NCI-H1417 treated with DMSO at 0.1 percent for 48 hours (cell line): ENCODE results near the gene ZNF189.
A peak's percentile ranks its signal among the peaks of the same experiment; 100 is the strongest.

Experiments
- DNase-seq: peaks from one replicate; lab custom pipeline; 2025; lab: John Stamatoyannopoulos, UW

ZNF189 gene

DNA sequence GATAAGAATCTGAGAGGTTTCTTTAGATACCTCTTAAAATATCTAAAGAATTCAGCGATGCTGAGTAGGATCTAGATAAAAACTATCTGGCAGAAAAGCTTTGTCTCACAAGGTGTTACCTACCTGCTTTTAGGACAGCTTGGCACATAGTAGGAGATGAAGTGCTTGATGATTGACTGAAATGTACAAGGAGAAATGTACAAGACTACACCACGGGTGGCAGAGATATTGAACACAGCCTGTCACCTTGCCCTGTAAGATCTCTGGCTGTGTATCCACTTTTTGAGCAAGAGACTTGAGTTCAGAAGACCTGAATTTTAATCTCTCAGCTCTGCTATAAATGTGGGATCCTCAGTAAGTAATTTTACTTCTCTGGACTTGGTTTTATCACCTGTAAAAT is 21.2 kb downstream of the ZNF189 start:
- DNase-seq: no peak

DNA sequence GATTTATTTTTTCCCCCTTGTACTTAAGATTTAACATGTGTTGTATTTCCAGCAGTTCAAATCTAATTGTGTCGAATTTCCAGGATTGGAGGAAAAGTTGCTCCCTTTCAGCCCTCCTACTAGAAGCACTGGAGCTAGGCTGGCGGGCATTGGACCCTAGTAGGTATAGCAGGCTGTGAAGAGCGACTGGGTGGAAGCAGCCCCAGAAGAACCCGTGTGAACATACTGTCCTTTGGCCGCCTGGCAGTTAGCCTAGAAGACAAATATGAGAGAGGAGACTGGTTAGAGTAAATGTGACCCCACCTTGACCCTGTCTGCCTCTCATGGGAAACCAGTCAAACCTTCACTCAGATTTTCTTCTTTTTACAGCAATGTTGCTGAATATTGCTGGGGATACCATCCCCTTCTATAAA is 23.0 kb downstream of the ZNF189 start:
- no peak for DNase-seq

DNA sequence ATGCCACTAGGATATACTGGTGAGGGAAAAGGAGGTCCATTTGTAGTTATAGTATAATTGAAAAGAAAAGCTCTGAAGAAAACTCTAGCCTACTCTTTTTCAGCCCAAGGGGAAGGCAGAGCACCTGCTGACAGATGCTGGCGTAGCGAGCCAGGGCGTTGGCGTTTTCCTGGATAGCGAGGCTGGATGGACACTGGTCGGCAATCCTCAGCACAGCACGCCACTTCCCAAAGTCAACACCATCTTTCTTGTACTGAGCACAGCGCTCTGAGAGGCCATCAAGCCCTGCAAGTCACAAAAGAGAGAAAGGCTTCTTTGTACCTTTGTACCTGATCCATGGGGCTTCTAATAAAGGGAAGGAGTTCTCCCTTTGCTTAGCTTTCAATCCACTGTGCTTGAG is 28.7 kb downstream of the ZNF189 start:
- DNase-seq: no peak

DNA sequence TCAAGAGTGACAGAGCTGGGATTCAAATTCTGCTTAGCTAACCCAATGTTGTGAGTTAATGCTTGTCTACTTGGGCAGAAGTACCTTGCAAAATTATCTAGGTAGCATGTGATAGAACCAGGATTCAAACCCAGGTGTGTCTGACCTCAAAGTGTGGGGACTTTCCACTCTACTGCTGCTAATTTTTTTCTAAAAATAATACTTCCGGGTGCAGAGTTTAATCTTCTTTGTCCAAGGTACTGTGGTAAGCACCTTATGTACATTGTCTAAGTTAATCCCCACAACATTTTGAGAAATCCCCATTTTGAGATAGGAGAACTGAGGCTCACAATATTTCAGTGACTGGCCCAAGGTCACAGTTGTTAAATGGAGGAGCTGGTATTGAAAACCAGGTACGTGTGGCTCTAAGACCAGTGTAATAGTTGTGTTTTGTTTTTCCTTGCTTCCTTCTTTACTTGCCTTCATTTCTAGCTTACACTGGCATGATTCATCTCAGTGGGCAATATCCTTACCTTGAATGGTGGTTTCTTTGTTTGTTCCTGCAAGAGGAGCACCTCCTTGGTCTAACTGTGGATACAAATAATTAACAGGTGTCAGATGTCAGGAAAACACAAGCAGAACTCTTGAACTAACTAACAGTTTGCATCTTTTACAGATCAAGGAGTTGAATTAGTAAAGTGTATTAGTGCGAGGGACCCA is 29.5 kb downstream of the ZNF189 start:
- DNase-seq: no peak

DNA sequence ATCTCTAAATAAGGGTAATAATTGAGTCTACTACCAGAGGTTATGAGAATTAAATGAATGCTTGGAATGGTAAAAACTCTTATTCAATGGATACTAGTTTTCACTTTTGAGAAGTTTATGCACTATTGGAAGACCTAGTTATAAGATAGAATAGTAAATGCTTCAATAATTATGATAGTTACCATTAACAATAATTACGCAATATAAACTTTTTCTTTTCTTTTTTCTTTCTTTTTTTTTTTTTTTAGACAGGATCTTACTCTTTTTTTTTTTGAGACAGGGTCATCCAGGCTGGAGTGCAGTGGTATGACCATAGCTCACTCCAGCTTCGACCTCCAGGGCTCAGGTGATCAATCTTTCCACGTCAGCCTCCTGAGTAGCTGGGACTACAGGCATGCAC is 30.3 kb downstream of the ZNF189 start:
- DNase-seq: no peak

DNA sequence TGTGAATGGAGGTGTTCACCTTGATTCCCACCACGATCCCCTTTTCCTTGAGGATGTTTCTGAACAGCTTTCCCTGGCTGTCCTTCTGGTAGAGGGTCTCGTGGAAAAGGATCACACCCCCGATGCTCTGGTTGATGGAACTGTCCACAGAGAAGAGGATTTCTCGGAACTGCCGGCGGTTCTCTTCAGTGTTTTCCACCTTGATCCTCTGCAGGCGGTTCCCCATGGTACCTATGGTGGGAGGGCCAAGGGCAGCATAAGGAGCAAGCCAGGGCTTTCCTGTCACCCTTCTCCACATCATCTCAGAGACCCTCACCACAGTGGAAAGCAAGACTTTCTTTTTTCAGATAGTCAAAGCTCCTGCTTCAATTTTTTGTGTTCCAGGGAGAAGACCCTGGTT is 31.1 kb downstream of the ZNF189 start:
- DNase-seq: no peak

DNA sequence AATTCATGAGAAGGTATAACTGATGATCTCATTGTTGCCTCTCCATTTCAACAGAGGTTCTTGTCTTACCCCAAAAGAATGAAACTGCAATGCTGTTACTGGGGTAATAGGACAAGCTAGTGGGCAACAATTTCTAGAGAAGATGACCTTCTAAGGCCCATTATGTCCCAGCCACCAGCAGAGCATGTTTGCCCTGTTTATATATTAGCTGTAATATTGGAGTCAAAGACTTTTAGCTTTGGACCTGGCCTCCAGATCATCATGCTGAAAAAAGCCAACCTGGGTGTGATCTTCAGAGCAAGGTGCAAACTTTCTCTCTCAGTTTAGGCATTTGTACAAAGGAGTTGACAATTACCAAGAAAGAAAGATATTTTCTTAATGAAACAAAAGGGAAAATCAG is 33.5 kb downstream of the ZNF189 start:
- no peak for DNase-seq

DNA sequence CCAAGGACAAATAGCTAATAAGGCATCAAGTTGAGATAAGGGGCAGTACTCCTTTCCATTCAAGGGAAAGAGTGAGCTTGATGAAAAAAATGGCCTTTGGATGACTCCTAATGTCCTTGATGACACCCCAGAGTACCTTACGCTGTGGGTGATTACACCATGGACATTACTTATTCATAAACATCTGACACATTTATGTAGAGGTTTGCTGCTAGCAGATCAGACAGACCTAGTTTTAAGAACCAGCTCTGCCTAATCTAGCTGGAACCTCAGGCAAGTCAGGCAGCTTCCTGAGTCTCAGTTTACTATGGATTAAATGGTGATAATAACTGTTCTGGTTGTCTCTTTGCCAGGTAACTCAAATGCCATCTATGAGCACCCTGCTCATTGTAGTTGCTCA is 34.1 kb downstream of the ZNF189 start:
- no peak for DNase-seq

DNA sequence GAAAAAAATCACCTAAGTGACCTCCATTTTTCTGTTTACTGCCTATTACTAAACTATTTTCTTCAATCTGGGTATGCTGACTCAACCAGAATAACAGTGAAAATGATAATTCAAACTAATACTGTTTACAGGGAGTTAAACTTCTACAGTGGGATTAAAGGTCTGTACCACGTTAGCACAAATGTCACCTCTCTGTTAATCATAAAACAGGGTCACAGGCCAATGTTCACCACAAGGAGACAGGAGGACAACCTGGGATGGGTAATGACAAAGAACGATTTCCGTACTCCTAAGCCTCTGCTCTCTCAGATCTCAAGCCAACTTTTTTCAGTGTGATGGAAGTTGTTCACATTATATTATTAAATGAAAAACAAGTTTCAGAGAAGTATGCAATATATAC is 34.6 kb downstream of the ZNF189 start:
- DNase-seq: no peak

DNA sequence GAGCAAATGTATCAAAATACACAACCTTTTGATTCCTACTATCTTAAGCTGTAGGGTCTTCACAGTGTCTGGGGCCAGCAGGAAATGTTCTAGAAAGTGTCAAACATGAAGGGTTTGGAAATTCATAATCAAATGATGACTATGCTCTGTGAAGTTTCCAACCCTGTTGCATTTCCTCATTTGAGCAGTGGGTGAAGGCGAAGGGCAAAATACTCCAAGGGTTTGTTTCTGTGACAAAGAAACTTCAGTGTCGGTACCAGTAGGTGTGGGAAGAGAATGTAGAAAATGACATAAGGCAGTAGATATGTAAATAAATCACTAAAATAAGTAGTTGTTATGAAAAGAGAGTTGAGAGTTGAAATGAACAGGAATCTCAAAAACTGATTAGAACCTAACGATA is 36.3 kb downstream of the ZNF189 start:
- DNase-seq: no peak

DNA sequence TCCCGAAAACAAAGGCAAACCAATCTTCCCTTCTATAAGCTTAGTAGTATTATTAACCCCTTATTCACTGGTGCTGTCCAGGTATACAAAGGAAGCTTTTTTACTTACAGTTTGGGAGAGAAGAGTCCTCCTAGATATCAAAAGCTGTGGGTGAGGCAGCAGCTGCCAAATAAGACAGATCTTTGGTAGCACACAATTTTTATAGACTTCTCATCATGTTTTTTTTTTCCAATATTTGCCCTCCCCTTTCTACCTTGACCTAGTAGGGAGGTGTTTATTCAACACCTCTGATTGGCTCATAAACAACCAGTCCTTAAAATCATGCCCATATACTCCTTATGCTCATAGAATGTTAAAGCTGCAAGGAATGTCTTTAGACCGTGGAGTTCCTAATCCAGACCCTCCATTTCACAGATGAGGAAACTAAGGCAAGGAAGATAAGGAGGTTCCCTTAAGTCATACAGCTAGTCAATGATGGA is 37.0 kb downstream of the ZNF189 start, which contains the start of gene ALDOB:
Gene ALDOB, minus strand, starts transcription at position 174 of the 479 bp plus-strand sequence. CDS start 4,887 bp downstream, outside the sequence.
- DNase-seq: no peak

DNA sequence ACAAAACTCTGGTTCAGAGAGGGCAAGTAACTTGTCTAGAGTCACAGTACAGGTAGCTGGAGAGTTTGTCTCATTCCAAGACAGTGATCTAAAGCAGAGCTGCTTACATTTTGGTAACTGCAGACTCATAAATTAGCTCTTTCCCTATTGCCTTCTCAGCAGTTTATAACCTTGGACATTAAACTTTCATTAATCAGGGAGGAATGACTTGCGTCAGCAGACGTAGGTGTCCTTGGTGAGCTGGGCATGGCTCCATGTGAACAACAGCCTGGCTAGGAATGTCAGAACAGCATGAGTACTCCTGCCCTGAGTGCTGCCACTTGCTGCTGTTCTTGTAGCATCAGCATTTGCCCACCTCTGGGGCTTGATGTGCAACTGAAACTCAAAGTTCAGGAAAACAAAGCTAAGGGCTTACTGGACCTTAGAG is 39.2 kb downstream of the ZNF189 start:
- DNase-seq: no peak

DNA sequence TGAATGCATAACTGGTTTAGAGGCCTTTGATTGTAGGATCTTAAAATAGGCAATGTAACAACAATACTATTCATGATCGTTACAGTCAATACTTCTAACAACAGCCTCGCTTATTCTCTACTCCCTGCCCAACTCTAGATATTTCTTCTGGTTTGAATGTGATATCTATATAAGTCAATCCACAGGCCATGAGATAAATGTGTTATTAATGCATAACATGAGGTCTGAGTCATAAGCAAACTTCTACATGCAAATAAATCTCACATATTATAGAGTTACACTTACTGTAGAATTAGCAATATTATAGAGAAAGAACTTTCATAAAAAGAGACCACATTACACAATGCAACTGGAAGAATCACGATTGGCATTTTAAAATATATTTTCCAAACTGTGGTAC is 39.9 kb downstream of the ZNF189 start:
- no peak for DNase-seq

DNA sequence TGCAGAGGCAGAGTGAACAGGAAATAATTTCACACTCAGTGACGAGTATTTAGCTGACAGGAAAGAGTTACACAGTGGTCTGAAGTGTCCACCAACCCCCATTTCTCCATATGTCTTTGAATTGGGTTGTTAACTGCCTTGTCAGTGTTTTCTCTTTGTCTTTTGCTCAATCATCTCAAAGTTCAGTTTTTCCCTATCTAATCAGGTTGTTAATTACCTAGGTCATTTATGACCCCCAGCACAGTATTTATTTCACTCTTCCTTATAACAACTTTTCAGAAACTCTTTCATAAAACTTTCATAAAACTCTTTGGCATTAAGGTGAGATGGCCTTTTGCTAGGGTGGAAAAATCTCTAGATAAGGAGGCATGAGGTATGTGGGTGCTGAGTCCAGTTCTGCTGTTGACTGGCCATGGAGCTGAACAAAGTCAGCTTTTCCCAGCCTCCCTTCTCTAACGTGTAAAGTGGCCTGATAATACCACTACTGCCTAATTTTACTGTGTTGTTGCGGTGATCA is 42.1 kb downstream of the ZNF189 start:
- DNase-seq: no peak

DNA sequence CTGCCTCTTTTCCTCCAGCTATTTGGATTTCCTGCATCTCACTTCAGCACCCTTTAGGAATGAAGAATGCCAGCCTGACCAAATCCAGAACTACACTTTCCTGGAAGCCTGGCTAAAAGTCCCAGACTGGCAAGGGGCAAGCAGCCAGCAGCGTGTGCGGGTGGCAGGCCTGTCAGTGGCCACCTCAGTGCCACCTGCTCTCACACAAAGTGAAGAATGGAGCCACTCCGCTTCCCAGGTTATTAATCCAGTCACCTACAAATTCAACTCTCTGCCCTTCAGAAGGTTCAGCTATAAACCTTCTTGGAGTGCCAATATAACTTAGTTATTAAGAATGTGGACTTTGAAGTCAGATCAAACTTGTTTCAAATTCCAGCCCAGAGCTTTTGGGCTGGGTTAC is 43.7 kb downstream of the ZNF189 start:
- DNase-seq: no peak

DNA sequence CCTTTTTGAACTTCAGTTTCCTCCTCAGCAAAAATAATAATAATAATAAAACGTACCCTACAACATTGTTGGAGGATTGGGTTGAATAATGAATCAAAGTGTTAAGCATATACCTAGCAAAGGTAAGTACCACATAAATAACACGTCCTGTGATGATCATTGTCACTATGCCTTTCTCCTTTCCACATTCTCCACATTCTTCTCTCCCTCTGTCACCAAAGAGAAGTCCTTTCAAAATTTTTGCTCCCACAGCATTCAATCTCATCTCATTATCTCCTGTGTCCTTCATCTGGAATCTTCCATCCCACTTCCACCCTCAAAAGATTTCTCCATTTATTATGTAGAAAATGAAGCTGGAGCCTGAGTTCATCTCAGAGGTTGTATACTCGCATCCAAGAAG is 44.1 kb downstream of the ZNF189 start:
- DNase-seq: no peak

DNA sequence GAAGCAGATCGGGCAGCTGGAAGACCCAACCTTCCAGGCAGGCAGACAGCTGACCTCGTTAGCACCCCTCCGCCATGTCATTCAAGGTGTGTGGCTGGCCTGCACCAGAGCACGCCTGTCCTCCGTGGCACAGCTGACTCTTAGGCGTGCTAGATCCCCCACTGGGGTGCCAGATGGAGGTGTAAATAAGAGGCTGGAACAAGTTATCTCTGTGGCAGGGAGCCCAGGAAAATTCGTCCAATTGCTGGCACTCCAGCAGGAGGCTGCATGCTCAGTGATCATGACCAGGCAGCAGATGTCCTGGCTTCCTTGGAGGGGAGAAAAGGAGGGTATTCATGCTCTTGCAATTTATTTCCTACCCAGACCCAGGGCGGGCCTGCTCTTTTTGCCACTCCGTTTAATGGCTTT is 44.7 kb downstream of the ZNF189 start:
- no peak for DNase-seq

DNA sequence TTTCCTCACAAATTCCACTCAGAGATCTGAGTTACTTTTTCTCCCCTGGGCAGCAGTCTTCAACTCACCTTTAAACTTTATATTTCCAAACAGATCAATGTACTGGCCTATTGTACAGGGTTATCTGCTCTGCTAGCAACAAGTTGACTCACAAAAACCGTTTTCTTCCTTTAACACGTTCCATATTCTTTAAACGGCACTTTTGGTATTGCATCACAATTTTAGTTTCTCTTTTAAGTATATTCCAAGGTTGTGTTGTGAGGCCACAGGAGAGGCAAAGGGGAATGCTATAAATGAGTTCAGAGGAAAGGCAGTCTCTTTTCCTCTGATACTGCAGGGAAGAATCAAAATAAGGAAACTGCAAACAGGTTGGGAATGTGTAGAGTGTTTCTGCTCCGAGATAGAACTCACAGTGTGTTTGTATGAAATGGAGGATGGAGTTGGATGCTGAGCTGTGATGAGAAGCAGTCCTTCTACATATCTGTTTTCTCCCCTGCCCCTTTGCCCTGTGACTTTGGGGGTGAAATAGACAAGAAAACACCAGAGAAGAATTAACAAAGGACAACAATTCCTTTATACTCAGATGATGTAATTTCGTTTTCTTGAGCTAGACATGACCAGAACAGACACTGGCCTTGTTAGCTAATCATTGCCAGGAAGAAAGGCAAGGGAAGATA is 46.8 kb downstream of the ZNF189 start:
- DNase-seq: no peak

DNA sequence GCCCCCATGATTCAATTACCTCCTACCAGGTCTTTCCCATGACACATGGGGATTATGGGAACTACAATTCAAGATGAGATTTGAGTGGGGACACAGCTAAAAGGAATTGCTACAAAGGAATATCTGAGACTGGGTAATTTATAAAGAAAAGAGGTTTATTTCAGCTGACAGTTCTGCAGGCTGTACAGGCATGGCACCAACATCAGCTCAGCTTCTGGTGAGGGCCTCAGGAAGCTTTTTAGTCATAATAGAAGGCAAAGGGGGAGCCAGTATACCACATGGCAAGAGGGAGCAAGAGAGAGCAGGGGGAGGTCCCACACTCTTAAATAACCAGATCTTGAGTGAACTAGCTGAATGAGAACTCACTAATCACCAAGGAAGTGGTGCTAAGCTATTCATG is 48.1 kb downstream of the ZNF189 start:
- no peak for DNase-seq

DNA sequence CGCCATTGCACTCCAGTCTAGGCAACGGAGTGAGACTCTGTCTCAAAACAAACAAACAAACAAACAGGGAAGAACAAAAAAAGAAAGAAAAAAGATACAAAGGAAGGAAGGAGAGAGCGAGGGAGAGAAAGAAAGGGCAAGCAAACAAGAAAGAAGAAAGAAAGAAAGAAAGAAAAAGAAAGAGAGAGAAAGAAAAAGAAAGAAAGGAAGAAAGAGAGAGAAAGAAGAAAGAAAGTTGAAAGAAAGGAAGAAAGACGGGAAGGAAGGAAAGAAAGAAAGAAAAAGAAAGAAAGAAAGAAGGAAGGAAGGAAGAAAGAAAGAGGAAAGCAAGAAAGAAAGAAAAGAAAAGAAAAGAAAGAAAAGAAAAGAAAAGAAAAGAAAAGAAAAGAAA is 50.0 kb downstream of the ZNF189 start:
- no peak for DNase-seq

DNA sequence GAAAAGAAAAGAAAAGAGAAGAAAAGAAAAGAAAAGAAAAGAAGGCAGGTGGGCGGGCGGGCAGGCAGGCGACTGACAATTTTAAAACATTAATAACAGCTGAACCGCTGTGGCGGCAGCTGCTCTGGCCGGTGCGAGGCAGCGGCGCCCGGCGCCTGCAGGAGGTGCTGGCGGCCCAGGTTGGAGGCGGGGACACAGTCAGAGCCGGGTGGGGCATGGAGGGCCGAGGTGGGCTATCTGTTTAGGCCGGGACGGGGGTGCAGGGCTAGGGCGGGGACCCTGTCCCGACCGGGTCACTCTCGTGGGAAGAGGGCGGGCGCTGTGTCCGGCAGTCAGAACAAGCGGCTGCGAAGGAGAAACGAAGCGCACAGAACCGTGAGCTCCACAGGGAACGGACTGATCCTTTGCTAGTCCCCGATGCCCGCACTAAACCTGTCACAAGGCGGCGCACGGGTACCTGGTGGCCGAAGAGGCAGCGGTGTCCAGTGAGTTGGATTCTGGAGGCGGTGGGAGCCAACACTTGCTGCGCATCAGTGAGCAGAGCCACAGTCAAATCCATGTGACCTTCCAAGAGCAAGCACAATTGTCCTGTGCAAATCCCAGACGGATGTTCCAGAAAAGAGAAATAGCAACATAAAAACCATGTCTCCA is 50.5 kb downstream of the ZNF189 start:
- peak; percentile 62 for DNase-seq

DNA sequence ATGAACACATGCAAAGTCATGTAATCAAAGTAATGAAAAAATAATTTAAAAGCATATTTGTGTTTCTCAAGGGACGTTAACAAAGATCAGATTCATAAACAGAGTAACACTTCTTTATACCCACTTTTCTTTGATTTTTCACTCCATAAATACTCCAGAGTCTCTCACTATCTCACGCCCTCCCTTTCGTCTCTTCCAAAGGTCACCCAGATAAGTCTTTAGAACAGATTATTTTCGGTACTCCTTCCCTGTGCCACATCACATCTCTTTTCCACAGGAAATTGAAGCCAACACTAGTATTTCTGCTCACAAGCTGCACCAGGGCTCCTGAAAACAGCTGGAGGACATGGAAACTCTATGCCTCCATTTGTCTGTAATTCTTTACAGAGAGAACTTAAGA is 52.3 kb downstream of the ZNF189 start:
- DNase-seq: no peak

DNA sequence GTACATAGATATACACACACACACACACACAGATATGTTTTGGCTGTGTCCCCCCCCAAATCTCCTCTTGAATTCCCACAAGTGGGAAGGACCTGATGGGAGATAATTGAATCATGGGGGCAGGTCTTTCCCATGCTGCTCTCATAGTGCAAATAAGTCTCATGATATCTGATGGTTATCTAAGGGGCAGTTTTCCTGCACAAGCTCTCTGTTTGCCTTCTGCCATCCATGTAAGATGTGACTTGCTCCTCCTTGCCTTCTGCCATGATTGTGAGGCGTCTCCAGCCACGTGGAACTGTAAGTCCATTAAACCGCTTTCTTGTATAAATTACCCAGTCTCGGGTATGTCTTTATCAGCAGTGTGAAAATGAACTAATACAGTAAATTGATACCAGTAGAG is 52.8 kb downstream of the ZNF189 start:
- no peak for DNase-seq
